ENCODE measurements around the gene DYSF.
"Not testable (repeated sequence)": the region's sequence is repeated elsewhere in the genome, so short reads cannot be mapped to it uniquely, and the experiment has no call there.

The DYSF gene

GRCh38 chr2:71453404-71454220 lies at the start of gene DYSF:
Gene DYSF, plus strand, starts transcription at chr2:71453561.
- H3K27ac ChIP-seq: no peak within 1 kb of the TSS
- TF ChIP-seq ZFX (IDR thresholded peaks at IDR 0.05): no peak
- TF ChIP-seq CTCF (conservative IDR thresholded peaks at IDR 0.05): no peak

- no peak for TF ChIP-seq ZFX (IDR thresholded peaks at IDR 0.05)
- no peak for TF ChIP-seq CTCF (conservative IDR thresholded peaks at IDR 0.05)
Measured at GRCh38 chr2:71409611-71410010, 43.8 kb upstream of the DYSF start.

GRCh38 chr2:71410696-71411095 lies 42.7 kb upstream of the DYSF start:
- no peak overlapping the region for H3K27ac ChIP-seq
- no peak for TF ChIP-seq ZFX (IDR thresholded peaks at IDR 0.05)
- no peak for TF ChIP-seq CTCF (conservative IDR thresholded peaks at IDR 0.05)

More at GRCh38 chr2:71409611-71410010, 43.8 kb upstream of the DYSF start:
- no peak overlapping the region for H3K27ac ChIP-seq

GRCh38 chr2:71416866-71417265 lies 36.5 kb upstream of the DYSF start:
- not testable (repeated sequence) for H3K27ac ChIP-seq

- TF ChIP-seq CTCF (conservative IDR thresholded peaks at IDR 0.05): no peak
- TF ChIP-seq ZFX (IDR thresholded peaks at IDR 0.05): no peak
- H3K27ac ChIP-seq: no peak overlapping the region
Measured at GRCh38 chr2:71417300-71418202, 35.8 kb upstream of the DYSF start.

GRCh38 chr2:71419145-71419544 lies 34.2 kb upstream of the DYSF start:
- H3K27ac ChIP-seq: no peak overlapping the region
- TF ChIP-seq CTCF (conservative IDR thresholded peaks at IDR 0.05) (no peak), ZFX (IDR thresholded peaks at IDR 0.05) (no peak)

- H3K27ac ChIP-seq: no peak overlapping the region
- TF ChIP-seq ZFX (IDR thresholded peaks at IDR 0.05) (no peak), CTCF (conservative IDR thresholded peaks at IDR 0.05) (no peak)
Measured at GRCh38 chr2:71419976-71420375, 33.4 kb upstream of the DYSF start.

All from C4-2B (cell line).